HPDE6-E6E7 (cell line): ENCODE results near the gene RYR2.
"Not testable (repeated sequence)": the region's sequence is repeated elsewhere in the genome, so short reads cannot be mapped to it uniquely, and the experiment has no call there.

ENCODE experiments used
- DNase-seq: peaks from one replicate; pipeline ENCODE4 v3.0.0; 2011; ENCODE audit warnings: missing footprints; ENCODE audit errors: extremely low spot score

The RYR2 gene

DNA sequence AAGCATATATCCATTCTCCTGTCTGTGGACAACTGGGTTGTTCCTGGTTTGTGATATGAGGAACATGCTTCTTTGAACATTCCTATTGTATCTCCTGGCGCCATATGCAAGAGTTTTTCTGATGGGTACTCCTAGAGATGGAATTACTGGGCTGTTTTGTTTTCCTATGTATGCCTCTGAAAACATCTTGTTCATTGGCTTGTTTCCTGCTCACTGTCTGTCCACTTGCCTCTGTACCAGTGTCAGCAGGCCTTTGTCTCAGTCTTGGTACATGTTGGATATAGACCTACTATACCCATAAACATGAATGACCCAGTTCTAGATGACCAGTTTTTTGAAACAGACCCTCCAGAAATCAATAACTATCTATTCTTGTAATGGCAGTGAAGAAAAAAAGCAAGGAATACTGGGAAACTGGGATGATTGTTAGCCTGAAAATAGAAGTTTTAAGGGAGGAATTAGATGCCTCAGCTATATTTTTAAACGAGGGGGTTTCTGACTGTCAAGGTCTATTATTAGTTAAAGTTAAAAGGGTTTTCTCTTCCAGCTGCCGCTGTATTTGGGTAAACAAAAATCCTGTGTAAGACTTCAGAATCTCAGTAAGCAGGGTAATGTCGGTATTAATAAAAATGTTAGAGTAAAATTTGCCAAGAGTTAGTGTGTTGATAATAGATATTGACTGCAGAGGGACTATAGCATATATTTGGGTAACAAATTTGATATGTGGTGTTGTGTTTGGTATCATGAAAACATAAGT is 103.6 kb downstream of the RYR2 start:
- DNase-seq, result no peak

DNA sequence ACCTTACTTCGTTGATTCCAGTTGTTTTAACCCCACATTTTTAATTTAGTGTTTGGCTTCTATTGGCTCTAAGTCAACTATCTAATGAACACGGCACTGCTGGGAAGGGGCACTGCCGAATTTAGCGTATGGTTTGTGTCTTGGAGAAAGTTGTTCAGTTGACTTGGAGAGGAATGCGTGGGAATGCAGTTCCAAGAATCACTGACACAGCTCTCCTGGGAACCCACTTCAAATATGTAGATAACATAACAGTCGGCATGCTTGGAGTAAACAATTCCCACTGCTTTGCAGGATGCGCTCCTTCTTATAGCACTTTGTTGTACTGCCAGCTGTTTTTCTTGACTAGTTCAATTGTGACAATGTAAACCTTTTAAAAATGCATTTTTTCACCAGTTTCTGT is 104.3 kb downstream of the RYR2 start:
- DNase-seq, result no peak

DNA sequence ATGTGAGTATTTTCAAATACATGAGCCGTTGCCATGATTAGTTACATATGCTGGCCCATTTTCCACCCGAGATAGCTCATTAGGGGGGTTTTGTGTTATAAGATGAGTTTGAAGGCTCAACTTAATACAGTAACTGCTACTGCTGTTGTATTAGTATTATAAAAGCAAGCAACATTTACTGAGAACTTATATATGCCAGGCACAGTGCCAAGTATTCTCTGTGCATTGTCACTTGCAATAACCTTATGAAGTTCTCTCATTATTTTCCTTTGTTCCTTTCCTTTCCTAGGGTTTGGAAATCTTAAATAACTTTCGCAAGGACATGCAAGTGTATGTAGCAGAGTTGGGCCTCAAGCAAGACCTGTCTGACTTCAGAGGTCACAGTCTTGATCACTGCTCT is 107.9 kb downstream of the RYR2 start:
- DNase-seq, result no peak

DNA sequence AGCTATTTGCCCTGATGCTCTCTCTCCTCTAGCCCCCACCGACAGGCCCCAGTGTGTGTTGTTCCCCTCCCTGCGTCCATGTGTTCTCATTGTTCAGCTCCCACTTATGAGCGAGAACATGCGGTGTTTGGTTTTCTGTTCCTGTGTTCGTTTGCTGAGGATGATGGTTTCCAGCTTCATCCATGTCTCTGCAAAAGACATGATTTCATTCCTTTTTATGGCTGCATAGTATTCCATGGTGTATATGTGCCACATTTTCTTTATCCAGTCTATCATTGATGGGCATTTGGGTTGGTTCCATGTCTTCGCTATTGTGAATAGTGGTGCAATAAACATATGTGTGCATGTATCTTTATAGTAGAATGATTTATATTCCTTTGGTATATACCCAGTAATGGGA is 110.0 kb downstream of the RYR2 start:
- not testable (repeated sequence) for DNase-seq

DNA sequence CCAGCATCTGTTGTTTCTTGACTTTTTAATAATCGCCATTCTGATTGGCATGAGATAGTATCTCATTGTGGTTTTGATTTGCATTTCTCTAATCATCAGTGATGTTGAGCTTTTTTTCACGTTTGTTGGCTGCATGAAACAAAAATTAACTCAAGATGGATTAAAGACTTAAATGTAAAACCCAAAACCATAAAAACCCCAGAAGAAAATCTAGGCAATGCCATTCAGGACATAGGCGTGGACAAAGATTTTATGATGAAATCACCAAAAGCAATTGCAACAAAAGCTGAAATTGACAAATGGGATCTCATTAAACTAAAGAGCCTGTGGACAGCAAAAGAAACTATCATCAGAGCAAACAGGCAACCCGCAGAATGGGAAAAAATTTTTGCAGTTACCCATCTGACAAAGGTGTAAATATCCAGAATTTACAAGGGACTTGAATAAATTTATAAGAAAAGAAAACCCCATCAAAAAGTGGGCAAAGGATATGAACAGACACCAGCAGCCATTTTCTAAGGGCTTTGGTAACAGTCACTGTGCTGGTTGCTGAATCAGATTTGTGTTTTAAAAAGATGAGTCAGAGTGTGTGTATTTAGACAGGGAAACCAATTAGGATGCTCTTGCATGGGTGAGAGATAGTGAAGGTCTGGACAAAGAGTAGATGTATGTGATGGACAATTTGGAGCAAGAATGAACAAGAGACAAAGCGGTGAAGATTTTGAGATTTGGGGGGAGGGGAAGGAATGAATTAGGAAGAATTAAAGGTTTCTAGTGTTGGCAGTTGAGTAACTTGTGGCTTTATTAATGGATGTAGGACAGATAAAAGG is 110.7 kb downstream of the RYR2 start:
- no peak for DNase-seq

DNA sequence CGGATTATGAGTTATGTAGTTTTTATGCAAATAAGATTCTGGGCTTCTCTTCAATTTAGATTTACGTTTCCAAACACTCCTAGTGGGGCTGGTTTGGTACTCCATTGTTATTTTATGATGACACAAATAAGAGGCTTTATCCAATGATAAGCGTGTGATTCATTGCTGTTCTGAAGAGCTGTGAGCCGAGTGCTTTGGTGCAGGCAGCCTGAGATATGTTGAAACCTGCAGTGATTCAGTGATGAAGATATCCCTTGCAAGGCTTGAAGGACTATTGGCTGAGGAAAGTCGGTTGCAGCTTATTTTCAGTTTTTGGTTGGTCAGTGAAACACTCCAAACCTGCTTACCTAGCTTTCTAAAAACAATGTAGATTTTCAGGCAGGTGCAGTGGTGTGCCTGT is 112.2 kb downstream of the RYR2 start:
- DNase-seq, result no peak

DNA sequence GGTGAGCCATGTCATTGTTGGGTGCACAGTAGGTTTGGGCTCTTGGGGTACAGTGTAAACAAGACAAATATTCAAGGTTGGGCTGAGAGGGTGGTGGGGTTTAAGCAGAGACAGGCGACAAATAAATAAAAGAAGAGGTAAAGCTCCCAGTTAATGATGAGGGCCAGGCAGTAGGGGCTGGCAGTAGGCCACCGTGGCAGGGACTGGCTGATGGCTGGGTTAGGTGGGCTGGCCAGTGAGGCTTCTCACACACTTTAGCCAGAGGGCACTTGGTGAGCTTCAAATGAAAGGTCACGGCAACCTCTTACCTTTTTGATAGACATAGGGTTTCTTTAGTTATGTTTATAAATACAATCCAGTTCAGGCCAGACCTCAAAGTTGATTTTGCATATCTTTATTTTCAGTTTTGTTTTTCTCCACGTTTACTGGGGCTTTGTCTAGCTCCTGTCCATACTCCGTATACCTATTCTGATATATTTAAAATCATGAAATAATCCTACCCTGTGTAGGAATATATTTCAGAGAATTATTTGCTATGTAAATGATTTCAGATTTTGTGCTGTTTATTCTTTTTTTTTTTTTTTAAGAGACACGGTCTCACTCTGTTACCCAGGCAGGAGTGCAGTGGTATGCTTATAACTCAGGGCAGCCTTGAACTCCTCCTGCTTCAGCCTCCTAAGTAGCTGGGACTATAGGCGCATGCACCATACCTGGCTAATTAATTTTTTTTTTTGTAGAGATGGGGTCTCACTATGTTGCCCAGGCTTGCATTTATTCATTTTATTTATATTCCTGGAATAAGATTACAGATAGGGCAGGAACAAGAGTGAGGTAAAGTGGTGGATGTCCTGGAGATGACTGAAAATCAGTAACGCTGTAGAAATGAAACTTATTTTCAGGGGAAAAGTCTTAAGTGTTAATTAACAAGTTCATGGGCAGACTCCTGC is 122.7 kb downstream of the RYR2 start:
- DNase-seq, result no peak

DNA sequence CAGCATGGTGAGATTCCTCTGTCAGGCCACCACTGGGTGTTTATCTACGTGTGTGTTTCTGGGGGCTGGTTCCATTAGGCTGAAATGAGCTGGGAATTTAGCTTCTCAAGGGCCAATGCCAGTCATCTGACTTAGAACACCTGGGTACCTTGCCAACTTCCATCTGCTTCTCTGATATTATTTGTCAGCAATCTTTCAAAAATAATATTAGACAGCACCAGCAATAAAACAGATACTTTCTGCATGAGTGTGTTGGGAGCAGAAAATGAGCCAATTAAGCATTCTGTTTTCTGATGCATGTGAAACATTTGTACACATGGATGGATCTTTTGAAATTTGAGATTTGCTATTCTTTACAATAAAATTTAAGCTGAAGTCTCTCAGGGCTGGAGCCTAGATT is 124.1 kb downstream of the RYR2 start:
- DNase-seq, result no peak

DNA sequence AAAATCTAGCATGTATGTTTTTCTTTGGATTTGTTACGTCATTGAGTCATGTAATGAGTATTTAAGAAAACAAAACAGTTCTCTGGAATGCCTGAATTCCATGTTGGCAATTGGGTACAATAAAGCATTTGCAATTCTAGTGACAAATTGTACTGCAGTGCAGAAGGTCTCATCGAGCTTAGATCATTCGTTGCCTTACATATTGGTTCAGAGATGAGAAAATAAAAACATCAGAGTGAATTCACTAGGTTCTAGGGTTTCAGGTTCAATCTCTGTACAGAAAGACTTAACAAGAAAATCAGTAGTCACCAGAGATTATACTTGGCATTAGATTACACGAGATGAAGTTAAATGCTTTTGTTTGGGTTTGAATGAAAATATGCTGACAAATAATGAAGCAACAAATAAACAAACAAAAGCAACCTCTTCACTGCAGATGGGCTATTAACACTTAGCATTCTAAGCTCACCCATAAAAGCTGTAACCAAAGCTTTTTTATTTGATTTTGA is 124.7 kb downstream of the RYR2 start:
- DNase-seq, result no peak

DNA sequence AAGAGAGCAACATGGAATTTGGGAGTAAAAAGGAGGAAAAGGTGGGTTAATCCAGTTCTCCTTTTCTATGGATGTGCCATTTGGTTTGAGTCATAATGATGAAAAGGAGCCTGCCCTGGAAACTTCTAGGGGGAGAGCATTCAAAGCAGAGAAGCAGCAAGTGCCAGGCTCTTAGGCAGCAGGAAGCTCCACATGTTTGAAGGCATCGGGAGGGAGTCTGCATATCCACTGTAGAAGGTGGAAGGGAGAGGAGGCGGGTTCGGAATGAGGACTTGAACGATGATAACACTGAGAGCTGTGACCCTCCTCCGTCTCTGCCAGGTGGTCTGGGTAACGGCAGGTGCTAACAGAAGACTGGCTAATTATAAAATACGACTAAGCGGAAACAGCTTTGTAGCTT is 128.2 kb downstream of the RYR2 start:
- no peak for DNase-seq

DNA sequence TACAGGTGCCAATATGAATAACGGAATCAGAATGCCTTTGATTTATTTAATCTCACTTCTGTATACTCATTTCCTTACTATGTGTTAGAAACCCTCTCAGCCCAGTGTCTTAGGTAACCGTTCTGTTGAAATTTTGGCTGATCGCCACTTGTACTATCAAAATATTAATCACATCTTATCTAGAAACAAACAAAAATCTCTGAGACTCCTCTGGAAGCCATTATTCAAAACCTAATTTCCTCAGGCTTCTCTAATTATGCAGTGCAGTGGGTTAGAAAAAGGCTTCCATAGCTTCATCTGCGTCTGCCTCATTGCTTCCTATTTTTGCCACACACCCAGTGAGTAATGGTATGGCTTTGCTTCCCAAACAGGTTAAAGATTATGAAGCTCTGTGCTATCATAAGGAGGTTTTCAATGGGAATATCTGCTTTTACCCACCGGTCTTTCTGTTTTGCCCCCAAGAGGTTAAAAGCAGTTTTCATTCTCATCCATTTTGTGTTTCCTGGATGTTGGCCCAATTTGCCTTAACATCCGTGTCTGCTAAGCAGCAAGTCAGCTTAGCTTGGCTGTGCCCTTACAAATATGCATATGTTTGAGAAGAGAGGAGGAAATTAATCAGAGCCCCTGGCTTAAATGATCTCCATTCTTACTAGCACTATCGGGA is 129.6 kb downstream of the RYR2 start:
- no peak for DNase-seq

DNA sequence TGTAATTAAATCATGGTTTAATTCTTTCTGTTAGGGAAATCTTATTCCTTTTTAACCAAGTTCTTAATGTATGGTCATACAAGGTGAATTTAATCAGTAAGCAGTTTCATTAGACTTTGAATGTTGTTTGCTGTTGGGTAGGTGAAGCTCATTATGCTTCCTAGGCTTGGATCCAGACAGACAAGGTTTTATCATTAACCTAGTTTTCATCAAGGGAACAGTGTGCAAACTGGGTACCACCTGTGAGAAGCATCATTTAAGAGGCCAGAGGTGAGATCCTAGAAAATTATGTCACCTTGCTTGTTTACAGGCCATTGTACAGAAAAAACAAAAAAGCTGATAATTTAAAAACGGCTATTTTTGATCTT is 130.1 kb downstream of the RYR2 start:
- no peak for DNase-seq

DNA sequence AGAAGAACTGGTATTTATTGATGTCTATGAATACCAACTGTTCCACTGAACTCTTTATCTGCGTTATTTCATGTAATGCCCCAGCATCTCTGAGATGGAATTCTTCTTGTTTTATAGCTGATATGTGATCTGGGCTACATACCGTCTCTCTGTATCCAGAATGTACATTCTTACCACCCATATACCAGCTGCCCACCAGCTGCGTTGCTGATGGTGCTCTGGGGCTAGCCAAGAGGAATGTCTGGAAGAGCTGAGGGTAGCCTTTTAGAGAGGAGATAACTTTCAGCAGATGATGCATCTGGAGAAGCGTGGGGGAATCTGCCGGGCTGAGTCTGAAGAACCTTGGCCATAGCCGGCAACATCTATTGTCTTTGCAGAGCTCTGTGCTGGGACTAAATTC is 137.5 kb downstream of the RYR2 start:
- DNase-seq, result no peak

DNA sequence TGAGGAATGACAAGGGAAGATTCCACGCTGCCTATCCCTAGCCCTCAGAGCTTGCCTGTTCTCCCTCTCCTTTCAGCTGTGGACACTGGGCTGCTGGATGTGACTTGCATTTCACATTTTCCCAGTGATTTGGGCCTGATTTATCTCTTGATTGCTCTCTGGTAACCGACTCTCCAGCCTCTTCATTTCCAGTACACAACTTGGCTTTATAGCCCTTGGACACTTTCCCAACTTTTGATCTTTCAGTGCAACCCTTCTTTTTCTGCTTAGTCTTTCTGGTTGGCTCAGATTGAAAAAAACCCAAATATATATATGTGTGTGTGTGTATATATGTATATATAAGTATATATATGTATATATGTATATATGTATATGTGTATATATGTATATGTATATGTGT is 138.3 kb downstream of the RYR2 start:
- no peak for DNase-seq

DNA sequence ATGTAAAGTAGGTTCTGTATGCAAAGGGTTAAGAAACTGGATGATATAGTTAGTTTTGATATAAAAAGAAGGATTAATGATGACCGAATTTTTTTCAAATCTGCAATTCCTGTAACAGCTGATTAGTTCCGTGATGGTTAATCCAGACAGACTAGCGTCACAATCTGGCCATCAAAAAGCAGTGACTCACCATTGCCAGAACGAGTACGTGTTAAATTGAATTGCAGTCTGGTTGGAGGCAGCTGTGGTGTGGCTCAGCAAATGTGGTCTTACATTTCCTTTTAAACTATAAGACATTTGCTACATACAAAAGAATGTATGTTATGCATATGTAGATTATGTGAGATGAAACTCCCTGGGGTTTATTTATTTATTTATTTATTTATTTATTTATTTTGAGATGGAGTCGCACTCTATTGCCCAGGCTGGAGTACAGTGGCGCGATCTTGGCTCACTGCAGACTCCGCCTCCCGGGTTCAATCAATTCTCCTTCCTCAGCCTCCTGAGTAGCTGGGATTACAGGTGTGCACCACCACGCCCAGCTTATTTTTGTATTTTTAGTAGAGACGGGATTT is 139.8 kb downstream of the RYR2 start:
- DNase-seq, result no peak

DNA sequence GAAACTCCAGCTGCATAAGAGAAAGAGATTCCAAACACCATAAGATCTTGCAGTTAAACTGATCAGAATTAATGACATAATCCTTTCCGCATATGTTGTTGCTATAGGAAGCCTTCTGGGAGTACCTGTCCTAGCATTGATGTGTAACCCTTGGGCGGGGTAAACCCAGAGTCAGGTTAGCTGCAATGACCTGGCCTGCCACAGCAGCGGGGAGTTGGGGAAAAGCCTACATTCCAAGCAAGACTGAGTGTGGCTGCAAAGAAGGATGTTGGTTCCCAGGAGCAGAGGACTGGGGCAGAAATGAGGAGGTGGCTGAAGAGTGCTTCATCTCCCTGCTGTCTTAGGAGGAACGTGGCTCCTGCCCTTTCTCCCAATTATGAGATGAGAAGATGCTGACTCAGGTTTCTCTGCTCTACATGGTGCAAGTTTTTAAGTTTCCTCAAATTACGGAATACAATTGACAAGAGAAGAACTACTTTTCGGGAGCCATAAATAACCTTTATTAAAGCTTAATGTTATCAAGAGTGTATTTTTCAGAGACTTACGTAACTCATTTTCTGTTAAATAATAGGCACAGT is 142.1 kb downstream of the RYR2 start:
- no peak for DNase-seq

DNA sequence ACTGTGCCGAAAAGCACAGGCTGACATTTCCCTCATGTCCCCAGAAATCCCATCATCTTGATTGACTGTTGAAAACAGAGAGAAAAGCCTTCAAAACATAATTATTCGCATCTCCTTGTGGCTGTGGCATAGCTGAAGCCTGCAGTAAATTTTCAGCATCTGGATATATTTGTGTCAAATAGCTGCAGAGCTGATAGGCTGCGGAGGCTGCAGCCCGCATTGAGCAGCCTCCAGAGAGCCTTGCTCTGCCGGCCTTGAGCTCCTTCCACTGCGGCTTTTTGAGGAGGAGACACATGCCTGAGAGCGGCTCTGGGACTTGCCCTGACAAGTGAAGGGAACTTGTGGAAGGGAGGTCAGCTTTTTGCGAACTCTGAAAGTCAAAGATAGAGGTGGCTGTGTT is 144.7 kb downstream of the RYR2 start:
- DNase-seq, result no peak

DNA sequence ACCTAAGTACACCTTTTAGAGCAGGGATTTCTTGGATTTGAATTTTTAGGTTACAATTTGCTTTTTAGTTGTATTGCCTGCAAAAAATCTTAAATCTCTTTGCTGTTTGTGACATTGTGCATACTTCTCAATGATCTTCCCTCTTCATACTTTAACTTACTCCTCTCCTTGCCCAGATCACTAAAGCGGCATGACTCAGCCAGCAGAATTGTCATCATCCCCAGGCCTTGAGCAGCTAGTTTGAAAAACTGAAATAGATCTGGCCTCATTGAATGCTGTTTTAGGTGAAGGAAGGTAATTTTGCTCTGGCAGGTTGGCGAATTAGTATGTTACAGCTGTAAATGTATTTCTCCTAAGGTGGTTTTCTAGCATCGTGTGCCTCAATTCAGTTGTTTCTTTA is 145.9 kb downstream of the RYR2 start:
- no peak for DNase-seq

DNA sequence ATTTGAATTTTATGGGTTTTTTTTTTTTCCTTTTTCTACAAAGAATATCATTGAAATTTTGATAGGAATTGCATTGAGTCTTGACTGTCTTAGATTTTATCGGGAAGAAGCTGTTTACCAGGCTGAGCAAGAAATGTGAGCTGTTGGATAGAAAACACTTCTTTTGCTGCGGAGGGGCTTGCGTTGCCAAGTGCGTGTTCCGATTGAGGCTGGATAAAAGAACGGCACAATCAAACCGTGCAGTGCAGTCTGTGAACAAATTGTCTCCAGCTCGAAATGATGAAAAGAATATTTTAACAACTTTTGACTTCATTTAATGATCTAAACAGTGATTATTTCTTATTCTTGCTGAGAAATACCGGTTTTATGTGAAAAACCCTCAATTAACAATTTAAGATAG is 149.4 kb downstream of the RYR2 start:
- no peak for DNase-seq

DNA sequence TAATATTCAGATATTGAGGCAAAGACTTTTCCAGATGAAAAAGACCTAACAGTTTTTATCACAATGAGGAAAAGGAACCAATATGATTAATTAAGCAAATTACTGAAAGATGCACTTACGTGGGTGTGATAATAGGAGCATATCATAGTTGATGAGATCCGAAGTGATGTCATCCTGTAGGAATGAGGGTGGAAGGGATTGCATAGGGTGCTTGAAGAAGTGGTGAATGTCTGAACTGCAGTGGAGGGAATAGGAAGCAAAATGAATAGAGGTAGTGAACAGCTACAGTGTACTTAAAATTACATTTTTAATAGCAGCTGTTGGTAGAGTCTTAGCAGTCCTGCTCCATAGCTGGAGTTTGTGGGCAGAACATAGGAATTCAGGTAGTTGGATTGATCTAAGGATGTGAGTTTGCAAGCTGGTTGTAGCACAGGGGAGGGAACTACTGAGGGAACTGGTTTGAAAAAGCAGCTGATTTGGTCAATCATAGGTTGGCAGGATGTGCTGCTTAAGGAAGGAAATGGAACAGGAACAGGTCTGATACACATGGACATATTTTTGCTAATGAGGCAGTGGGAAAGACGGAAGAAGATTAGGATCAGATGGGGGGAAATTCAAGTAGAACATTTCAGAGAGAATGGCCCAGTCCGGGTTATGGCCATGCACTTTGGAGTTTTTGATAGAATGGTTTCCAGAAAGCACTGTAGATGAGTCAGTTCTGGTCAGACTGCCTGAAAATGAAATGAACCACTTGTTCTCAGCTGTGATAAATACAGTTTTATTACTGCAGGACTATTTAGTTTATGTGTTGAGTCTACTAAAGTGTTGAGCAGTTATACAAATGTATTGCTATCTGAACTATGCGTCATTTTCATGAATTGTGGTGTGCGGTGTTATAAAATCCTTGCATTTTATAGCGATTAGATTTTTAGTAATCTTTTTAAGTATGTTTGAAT is 155.8 kb downstream of the RYR2 start:
- no peak for DNase-seq
